ENCODE measurements around the gene TMEM266. TPM values are rescaled to one million over a fixed set of nuclear protein-coding genes. Genes with fewer than 3 reads are reported as not detected.

Gene TMEM266
- polyA plus RNA-seq, 3 donors: not detected

DNA sequence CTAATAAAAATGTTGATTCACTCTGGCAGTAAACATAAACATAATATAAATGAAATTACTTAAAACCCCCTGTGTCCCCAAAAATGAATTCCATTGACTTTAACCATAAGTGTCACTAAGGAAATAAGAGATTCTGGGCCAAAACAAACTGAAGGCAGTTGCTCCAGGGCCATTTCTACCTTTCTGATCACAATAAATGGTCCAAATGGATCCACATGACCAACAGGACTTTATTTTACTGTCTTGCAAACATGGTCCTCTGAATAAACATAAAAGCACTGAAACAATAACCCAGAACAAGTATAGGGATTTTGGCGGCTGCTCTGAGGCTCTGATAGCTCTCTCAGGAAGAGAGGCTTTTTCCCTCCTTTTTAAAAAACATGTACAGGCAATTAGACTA lies 174.1 kb downstream of the TMEM266 start:
- no peak overlapping the region for H3K27ac Mint-ChIP-seq
- peaks cover 22 to 30% of the 10 kb centered on the region in 2 donors for H3K36me3 Mint-ChIP-seq
- no peak for DNase-seq
- H3K27ac ChIP-seq (ENCODE audit: low read depth in 1 of 2, low read length in 2 of 2): no peak overlapping the region
- no peak overlapping the region for H3K4me2 ChIP-seq (replicated peaks; ENCODE audit: extremely low read depth, low read length, poor library complexity, severe bottlenecking)
- peaks cover 28 to 38% of the 10 kb centered on the region in 2 donors for H3K36me3 ChIP-seq (replicated peaks in 1 of 2; ENCODE audit: control insufficient read depth in 1 of 2, insufficient read depth in 2 of 2, low read length in 2 of 2)
- no CpG with 5 or more reads among the region's 1 CpG for WGBS (ENCODE audit: insufficient coverage)
- H3K4me3 Mint-ChIP-seq: no peak overlapping the region
- TF ChIP-seq, protein P1, sequence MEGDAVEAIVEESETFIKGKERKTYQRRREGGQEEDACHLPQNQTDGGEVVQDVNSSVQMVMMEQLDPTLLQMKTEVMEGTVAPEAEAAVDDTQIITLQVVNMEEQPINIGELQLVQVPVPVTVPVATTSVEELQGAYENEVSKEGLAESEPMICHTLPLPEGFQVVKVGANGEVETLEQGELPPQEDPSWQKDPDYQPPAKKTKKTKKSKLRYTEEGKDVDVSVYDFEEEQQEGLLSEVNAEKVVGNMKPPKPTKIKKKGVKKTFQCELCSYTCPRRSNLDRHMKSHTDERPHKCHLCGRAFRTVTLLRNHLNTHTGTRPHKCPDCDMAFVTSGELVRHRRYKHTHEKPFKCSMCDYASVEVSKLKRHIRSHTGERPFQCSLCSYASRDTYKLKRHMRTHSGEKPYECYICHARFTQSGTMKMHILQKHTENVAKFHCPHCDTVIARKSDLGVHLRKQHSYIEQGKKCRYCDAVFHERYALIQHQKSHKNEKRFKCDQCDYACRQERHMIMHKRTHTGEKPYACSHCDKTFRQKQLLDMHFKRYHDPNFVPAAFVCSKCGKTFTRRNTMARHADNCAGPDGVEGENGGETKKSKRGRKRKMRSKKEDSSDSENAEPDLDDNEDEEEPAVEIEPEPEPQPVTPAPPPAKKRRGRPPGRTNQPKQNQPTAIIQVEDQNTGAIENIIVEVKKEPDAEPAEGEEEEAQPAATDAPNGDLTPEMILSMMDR (IDR thresholded peaks at IDR 0.05): no peak
- H3K4me3 ChIP-seq (replicated peaks in 1 of 3; ENCODE audit: low read depth in 2 of 3, low read length in 3 of 3): no peak overlapping the region
- H3K4me1 ChIP-seq (ENCODE audit: control insufficient read depth in 1 of 2, insufficient read depth in 2 of 2, low read length in 2 of 2): no peaks in the 10 kb centered on the region
- H3K9me3 ChIP-seq (replicated peaks in 1 of 2; ENCODE audit: control insufficient read depth in 1 of 2, insufficient read depth in 1 of 2, low read length in 2 of 2): no peaks in the 10 kb centered on the region
- H3K27me3 Mint-ChIP-seq (ENCODE audit: low read depth in 3 of 3): no peaks in the 10 kb centered on the region
- H3K27me3 ChIP-seq (ENCODE audit: control insufficient read depth in 2 of 2, insufficient read depth in 2 of 2, low read length in 2 of 2): no peaks in the 10 kb centered on the region
- no peak overlapping the region for H2AFZ ChIP-seq (ENCODE audit: insufficient read depth, low read depth, low read length, poor library complexity, severe bottlenecking)
- H3K9me3 Mint-ChIP-seq: peaks cover 0 to 7% (median 0%) of the 10 kb centered on the region in 7 donors
- intact Hi-C loops (cut with micrococcal nuclease): no loop called here
- H3K9ac ChIP-seq (ENCODE audit: insufficient read depth, low read length, poor library complexity, severe bottlenecking): no peak overlapping the region
- no peaks in the 10 kb centered on the region for H3K79me2 ChIP-seq (ENCODE audit: insufficient read depth, low read length)
- H3K4me1 Mint-ChIP-seq: no peaks in the 10 kb centered on the region
- H4K20me1 ChIP-seq (ENCODE audit: insufficient read depth, low read length): peaks cover 11% of the 10 kb centered on the region

GRCh38 chr15:76234337-76234889 lies 174.6 kb downstream of the TMEM266 start:
- peaks cover 0 to 7% (median 0%) of the 10 kb centered on the region in 7 donors for H3K9me3 Mint-ChIP-seq
- TF ChIP-seq, protein P1 (IDR thresholded peaks at IDR 0.05): no peak
- H3K4me3 Mint-ChIP-seq: no peak overlapping the region
- no peaks in the 10 kb centered on the region for H3K27me3 Mint-ChIP-seq (ENCODE audit: low read depth in 3 of 3)
- Histone ChIP-seq H3K9ac (ENCODE audit: insufficient read depth, low read length, poor library complexity, severe bottlenecking) (no peak overlapping the region), H3K79me2 (ENCODE audit: insufficient read depth, low read length) (no peaks in the 10 kb centered on the region), H3K9me3 (replicated peaks in 1 of 2; ENCODE audit: control insufficient read depth in 1 of 2, insufficient read depth in 1 of 2, low read length in 2 of 2) (no peaks in the 10 kb centered on the region), H2AFZ (ENCODE audit: insufficient read depth, low read depth, low read length, poor library complexity, severe bottlenecking) (no peak overlapping the region), H3K36me3 (replicated peaks in 1 of 2; ENCODE audit: control insufficient read depth in 1 of 2, insufficient read depth in 2 of 2, low read length in 2 of 2) (peaks cover 24 to 33% of the 10 kb centered on the region in 2 donors), H3K4me1 (ENCODE audit: control insufficient read depth in 1 of 2, insufficient read depth in 2 of 2, low read length in 2 of 2) (no peaks in the 10 kb centered on the region), H3K4me2 (replicated peaks; ENCODE audit: extremely low read depth, low read length, poor library complexity, severe bottlenecking) (no peak overlapping the region), H3K27ac (ENCODE audit: low read depth in 1 of 2, low read length in 2 of 2) (no peak overlapping the region), H3K27me3 (ENCODE audit: control insufficient read depth in 2 of 2, insufficient read depth in 2 of 2, low read length in 2 of 2) (no peaks in the 10 kb centered on the region), H4K20me1 (ENCODE audit: insufficient read depth, low read length) (peaks cover 11% of the 10 kb centered on the region), H3K4me3 (replicated peaks in 1 of 3; ENCODE audit: low read depth in 2 of 3, low read length in 3 of 3) (no peak overlapping the region)
- 100% methylated on average over 3 of the region's 4 CpGs for WGBS (ENCODE audit: insufficient coverage)
- H3K36me3 Mint-ChIP-seq: peaks cover 22 to 25% of the 10 kb centered on the region in 2 donors
- intact Hi-C loops (cut with micrococcal nuclease): no loop called here
- no peaks in the 10 kb centered on the region for H3K4me1 Mint-ChIP-seq
- DNase-seq: no peak
- H3K27ac Mint-ChIP-seq: peak overlapping the region in 1 of 7 donors; percentile 51

All from CD14-positive monocyte (primary cell).